GM23338 (cell line): ENCODE results near the gene PNPLA7. TPM values are rescaled to one million over a fixed set of nuclear protein-coding genes. Genes with fewer than 3 reads are reported as not detected.

Source experiments
- ATAC-seq: fragments of 200-7000 bp; cut with Tn5 transposase; 3 replicates; pipeline ENCODE4 v1.9.1; 2020
- DNase-seq: peaks from one replicate; pipeline ENCODE4 v3.0.0-alpha.2; 2015; ENCODE audit warnings: low spot score
- H2AFZ ChIP-seq: fragments of 200-600 bp; sonication (generic); 2 replicates; pipeline ENCODE4 v1.8.0; 2016; ENCODE audit warnings: antibody characterized with exemption, mild to moderate bottlenecking, moderate library complexity
- H3F3A ChIP-seq: fragments of 200-600 bp; sonication (generic); replicated peaks from 2 replicates; pipeline ENCODE4 v1.8.0; 2017; ENCODE audit warnings: antibody characterized with exemption, mixed run types, low read depth
- H3K27ac ChIP-seq: fragments of 200-600 bp; sonication (generic); 2 replicates; pipeline ENCODE4 v1.6.1; 2016; ENCODE audit warnings: low read depth
- H3K27me3 ChIP-seq: fragments of 200-600 bp; sonication (generic); 2 replicates; pipeline ENCODE4 v1.8.0; 2016; ENCODE audit warnings: mild to moderate bottlenecking, mixed run types, moderate library complexity; ENCODE audit not compliant: insufficient read depth
- H3K36me3 ChIP-seq: fragments of 200-600 bp; sonication (generic); 2 replicates; pipeline ENCODE4 v1.8.0; 2016; ENCODE audit warnings: mild to moderate bottlenecking; ENCODE audit not compliant: insufficient read depth
- H3K4me1 ChIP-seq: fragments of 200-600 bp; sonication (generic); 2 replicates; pipeline ENCODE4 v1.8.0; 2016; ENCODE audit warnings: mild to moderate bottlenecking, moderate library complexity; ENCODE audit not compliant: insufficient read depth
- H3K4me2 ChIP-seq: fragments of 200-600 bp; sonication (generic); 2 replicates; pipeline ENCODE4 v1.7.1; 2017; ENCODE audit warnings: mixed run types
- H3K4me3 ChIP-seq: fragments of 200-600 bp; sonication (generic); 2 replicates; pipeline ENCODE4 v1.6.1; 2016; ENCODE audit warnings: mixed run types
- H3K79me2 ChIP-seq: fragments of 200-600 bp; sonication (generic); replicated peaks from 2 replicates; pipeline ENCODE4 v1.8.0; 2017; ENCODE audit warnings: mild to moderate bottlenecking; ENCODE audit not compliant: insufficient read depth
- H3K9me2 ChIP-seq: fragments of 200-600 bp; sonication (generic); 2 replicates; pipeline ENCODE4 v1.8.0; 2017; ENCODE audit not compliant: insufficient read depth
- H4K20me1 ChIP-seq: fragments of 200-600 bp; sonication (generic); replicated peaks from 2 replicates; pipeline ENCODE4 v1.8.0; 2017; ENCODE audit warnings: mild to moderate bottlenecking; ENCODE audit not compliant: insufficient read depth
- H3K27ac Mint-ChIP-seq: 2 replicates; pipeline ENCODE4 v1.8.0; 2020; ENCODE audit warnings: inconsistent platforms, mild to moderate bottlenecking, moderate library complexity, mixed read lengths
- H3K27me3 Mint-ChIP-seq: 3 replicates; pipeline ENCODE4 v1.8.0; 2022; ENCODE audit warnings: low read depth, mild to moderate bottlenecking, moderate library complexity, mixed read lengths, inconsistent platforms; ENCODE audit not compliant: insufficient read depth, poor library complexity
- H3K36me3 Mint-ChIP-seq: 3 replicates; pipeline ENCODE4 v1.8.0; 2021; ENCODE audit warnings: low read depth, mild to moderate bottlenecking, inconsistent platforms, moderate library complexity, mixed read lengths
- H3K4me1 Mint-ChIP-seq: 3 replicates; pipeline ENCODE4 v1.8.0; 2020; ENCODE audit warnings: mild to moderate bottlenecking, inconsistent platforms, mixed read lengths
- H3K4me3 Mint-ChIP-seq: 3 replicates; pipeline ENCODE4 v1.8.0; 2021; ENCODE audit warnings: moderate library complexity, mild to moderate bottlenecking, inconsistent platforms, mixed read lengths
- H3K9me3 Mint-ChIP-seq: 3 replicates; pipeline ENCODE4 v1.8.0; 2020; ENCODE audit warnings: moderate library complexity, mild to moderate bottlenecking, inconsistent platforms, mixed read lengths
- CREB1 ChIP-seq: fragments of 250-450 bp; sonication (Bioruptor Pico); IDR thresholded peaks from 2 replicates; pipeline ENCODE4 v1.5.0; 2020; ENCODE audit warnings: low read depth, mild to moderate bottlenecking, moderate library complexity
- CTCF ChIP-seq, 2 experiments: fragments of 200-600 bp in 1 of 2; sonication (generic) in 1 of 2; conservative IDR thresholded peaks; 2 replicates each; pipeline versions ENCODE4 v1.5.1 to v1.6.1; 2016 to 2017; ENCODE audit warnings: antibody characterized with exemption in 2 of 2, low read depth in 2 of 2, mild to moderate bottlenecking in 2 of 2, moderate library complexity in 1 of 2
- ETS1 ChIP-seq: IDR thresholded peaks from 2 replicates; pipeline ENCODE4 v1.6.1; 2016; ENCODE audit warnings: antibody characterized with exemption
- EZH2 ChIP-seq: fragments of 200-600 bp; sonication (generic); IDR thresholded peaks from one replicate; pipeline ENCODE4 v1.8.0; 2017; ENCODE audit warnings: antibody characterized with exemption, mild to moderate bottlenecking, low read depth; ENCODE audit not compliant: unreplicated experiment
- EZH2phosphoT487 ChIP-seq: fragments of 200-600 bp; sonication (generic); IDR thresholded peaks from one replicate; pipeline ENCODE4 v1.8.1; 2018; ENCODE audit warnings: antibody characterized with exemption; ENCODE audit not compliant: unreplicated experiment
- JUNB ChIP-seq: IDR thresholded peaks from one replicate; pipeline ENCODE4 v1.6.1; 2016; ENCODE audit warnings: antibody characterized with exemption; ENCODE audit not compliant: unreplicated experiment
- POLR2AphosphoS5 ChIP-seq: IDR thresholded peaks from 2 replicates; pipeline ENCODE4 v1.6.1; 2016; ENCODE audit warnings: antibody characterized with exemption, low read depth
- REST ChIP-seq: IDR thresholded peaks from one replicate; pipeline ENCODE4 v1.6.1; 2018; ENCODE audit warnings: antibody characterized with exemption; ENCODE audit not compliant: unreplicated experiment
- STAT1 ChIP-seq: IDR thresholded peaks from one replicate; pipeline ENCODE4 v1.6.1; 2016; ENCODE audit warnings: antibody characterized with exemption; ENCODE audit not compliant: unreplicated experiment
- ZNF114 ChIP-seq: fragments of 250-450 bp; sonication (Bioruptor Pico); IDR thresholded peaks from 2 replicates; pipeline ENCODE4 v1.5.0; 2020; ENCODE audit warnings: mild to moderate bottlenecking, moderate library complexity
- ZNF331 ChIP-seq: fragments of 250-450 bp; sonication (Bioruptor Pico); IDR thresholded peaks from 2 replicates; pipeline ENCODE4 v1.5.0; 2020; ENCODE audit warnings: low read depth, mild to moderate bottlenecking, moderate library complexity
- polyA plus RNA-seq: library from polyadenylated mRNA; unstranded; fragments of >200 nt; fragmentation: Nextera tagmentation; extraction: Ambion mirVana; gene quantifications from 2 replicates; pipeline ENCODE4 v1.2.1, GENCODE V29; 2016
- total RNA-seq: library from RNA; depleted of rRNA; stranded (reverse); fragments of >200 nt; shearing (Covaris generic); gene quantifications from 2 replicates; pipeline ENCODE4 v1.2.3, GENCODE V29; 2014

Gene PNPLA7
- total and polyA plus RNA-seq, 2 experiments from 2014 or later, result 0.45 to 0.80 TPM

GRCh38 chr9:137477778-137478612, 72.2 kb downstream of the PNPLA7 start:
- H3K4me1 ChIP-seq, result no peaks in the 10 kb centered on the region
- Mint-ChIP-seq H3K4me1 (peaks cover 5% of the 10 kb centered on the region; the same call in 2 of the 3 replicates), H3K36me3 (peaks cover 8% of the 10 kb centered on the region; the same call in 1 of the 3 replicates), H3K9me3 (peaks cover 21% of the 10 kb centered on the region), H3K27me3 (peaks cover 3% of the 10 kb centered on the region), H3K27ac (no peak overlapping the region), H3K4me3 (no peak overlapping the region)
- no peaks in the 10 kb centered on the region for H3K9me2 ChIP-seq
- H3F3A ChIP-seq, result no peaks in the 10 kb centered on the region
- H4K20me1 ChIP-seq, result no peaks in the 10 kb centered on the region
- H3K27ac ChIP-seq, result no peak overlapping the region
- no peak for ATAC-seq
- no peak overlapping the region; the same call in 1 of the 2 replicates for H2AFZ ChIP-seq
- no peak overlapping the region for H3K4me2 ChIP-seq
- no peaks in the 10 kb centered on the region for H3K27me3 ChIP-seq
- DNase-seq, result no peak
- no peak overlapping the region for H3K4me3 ChIP-seq
- H3K36me3 ChIP-seq, result no peaks in the 10 kb centered on the region; the same call in 1 of the 2 replicates
- TF ChIP-seq ZNF114 (CRISPR knock-in tag), result no peak
- TF ChIP-seq ZNF331 (CRISPR knock-in tag), result no peak
- H3K79me2 ChIP-seq, result no peaks in the 10 kb centered on the region

- no peak for ATAC-seq
- Mint-ChIP-seq H3K9me3 (peaks cover 25% of the 10 kb centered on the region), H3K27ac (no peak overlapping the region), H3K4me1 (peaks cover 5% of the 10 kb centered on the region; the same call in 2 of the 3 replicates), H3K27me3 (peaks cover 3% of the 10 kb centered on the region), H3K4me3 (no peak overlapping the region), H3K36me3 (peaks cover 8% of the 10 kb centered on the region; the same call in 1 of the 3 replicates)
- H3F3A ChIP-seq, result no peaks in the 10 kb centered on the region
- H3K4me1 ChIP-seq, result no peaks in the 10 kb centered on the region
- H3K9me2 ChIP-seq, result no peaks in the 10 kb centered on the region
- H4K20me1 ChIP-seq, result no peaks in the 10 kb centered on the region
- H3K4me2 ChIP-seq, result no peak overlapping the region
- DNase-seq, result no peak
- no peaks in the 10 kb centered on the region for H3K79me2 ChIP-seq
- no peak overlapping the region for H3K4me3 ChIP-seq
- no peak overlapping the region for H2AFZ ChIP-seq
- H3K36me3 ChIP-seq, result no peaks in the 10 kb centered on the region; the same call in 1 of the 2 replicates
- no peak overlapping the region for H3K27ac ChIP-seq
- no peaks in the 10 kb centered on the region for H3K27me3 ChIP-seq
- TF ChIP-seq JUNB (no peak), CREB1 (no peak), ZNF114 (CRISPR knock-in tag) (no peak), EZH2phosphoT487 (no peak), REST (no peak), CTCF (conservative IDR thresholded peaks at IDR 0.05; ENCODE audit: low read depth in 2 of 2) (no peak), POLR2AphosphoS5 (no peak), STAT1 (no peak), EZH2 (no peak), ZNF331 (CRISPR knock-in tag) (no peak), ETS1 (no peak)
These were observed 73.3 kb downstream of the PNPLA7 start for GRCh38 chr9:137476856-137477255.
